Measurements from ENCODE around the gene VAC14.
"Not testable (repeated sequence)": the region's sequence is repeated elsewhere in the genome, so short reads cannot be mapped to it uniquely, and the experiment has no call there.

Gene VAC14

DNA sequence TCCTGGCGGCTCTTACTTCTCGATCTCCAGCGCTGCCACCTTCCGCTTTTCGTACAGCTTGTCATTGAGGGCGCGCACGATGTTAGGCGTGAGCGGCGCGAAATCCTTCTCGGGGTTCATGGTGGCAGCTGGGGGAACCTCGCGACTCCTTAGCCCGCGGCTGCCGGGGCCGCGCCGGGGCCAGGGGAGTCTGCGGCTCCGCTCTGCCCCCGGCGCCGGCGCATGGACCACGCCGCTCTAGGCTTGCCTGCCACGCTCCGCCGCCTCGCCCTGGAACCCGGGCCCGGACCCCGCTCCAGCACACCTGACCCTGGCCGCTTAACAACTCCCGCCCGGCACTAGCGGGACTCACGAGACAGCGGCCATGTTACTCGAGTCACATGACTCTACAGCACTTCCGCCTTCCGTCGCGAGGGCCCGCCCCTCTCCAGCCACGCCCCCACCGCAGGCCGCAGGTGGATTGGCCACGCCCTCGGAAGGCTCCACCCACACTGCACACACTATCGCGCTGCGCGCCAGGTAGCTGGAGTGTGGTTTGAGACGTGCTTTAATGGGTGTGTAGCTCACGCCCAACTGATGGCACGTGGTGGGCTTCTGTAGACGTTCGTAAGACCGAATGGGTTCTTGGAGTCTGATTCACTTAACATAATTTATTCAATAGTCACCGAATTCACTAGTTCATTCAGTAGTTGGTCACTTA is at the start of gene VAC14:
Gene VAC14, minus strand, starts transcription at position 378 of the 700 bp plus-strand sequence. Its CDS starts 258 bp downstream, at position 120.
- DNase-seq, result peak; percentile 95

DNA sequence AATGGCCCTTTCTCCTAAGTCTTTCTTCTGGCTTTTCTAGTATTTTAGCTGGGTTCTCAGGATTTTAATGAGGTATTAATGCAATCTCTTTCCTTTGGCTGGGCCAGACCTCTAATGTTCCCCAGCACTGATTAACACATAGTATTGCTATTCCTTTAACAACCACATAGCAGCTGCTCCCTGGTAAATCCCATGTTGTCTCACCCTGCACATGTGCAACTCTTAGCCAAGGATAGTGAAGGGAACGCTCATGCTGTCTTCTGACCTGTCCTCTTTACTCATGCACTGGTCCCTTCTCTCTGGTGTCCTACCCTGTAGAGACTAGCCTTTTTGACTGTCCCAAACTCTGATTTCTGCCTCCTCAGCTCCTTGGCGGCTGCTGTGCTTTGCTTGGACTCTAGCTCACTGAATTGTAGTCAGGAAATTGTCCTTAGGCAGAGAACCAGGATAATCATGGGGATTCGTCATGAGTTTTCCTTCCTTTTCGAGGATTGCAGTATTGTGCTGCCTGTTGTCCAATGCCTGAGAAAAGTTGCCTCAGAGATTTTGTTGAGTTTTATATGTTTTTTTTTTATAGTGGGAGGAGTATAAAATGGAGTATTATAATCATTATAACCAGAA is 22.6 kb upstream of the VAC14 start:
- not testable (repeated sequence) for DNase-seq

DNA sequence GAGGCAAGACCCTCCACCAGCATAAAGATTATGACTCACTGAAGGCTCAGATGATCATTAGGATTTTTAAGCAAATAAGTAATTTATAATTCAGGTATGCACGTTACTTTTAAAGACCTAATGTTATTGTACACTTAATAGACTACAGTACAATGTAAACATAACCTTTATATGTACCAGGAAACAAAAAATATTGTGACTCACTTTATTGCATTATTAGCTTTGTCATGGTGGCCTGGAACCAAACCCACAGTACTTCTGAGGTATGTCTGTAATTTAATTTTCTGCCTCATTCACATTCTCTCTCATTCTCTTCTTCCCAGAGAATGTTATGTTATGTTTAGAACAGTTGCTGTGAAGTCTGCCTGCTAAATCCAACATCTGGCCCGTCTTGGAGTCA is 21.8 kb upstream of the VAC14 start:
- not testable (repeated sequence) for DNase-seq

DNA sequence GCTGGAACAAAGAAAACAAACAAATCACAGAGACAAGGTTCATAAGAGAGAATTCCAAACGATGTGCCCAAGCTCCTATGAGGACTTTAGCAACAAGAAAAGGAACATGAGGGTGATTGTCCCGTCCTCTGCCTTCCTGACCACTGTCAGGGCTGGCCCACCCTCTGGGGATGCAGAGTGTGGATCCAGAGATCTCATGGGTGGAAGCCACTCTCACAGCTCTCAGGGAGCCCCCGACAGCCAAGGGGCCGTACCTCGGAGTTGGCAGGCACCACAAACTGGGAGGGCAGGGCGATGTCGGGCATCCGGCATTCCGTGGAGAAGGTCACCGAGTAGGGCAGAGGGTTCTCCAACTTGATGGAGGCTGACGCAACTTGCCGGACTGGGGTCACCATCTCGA is 17.1 kb upstream of the VAC14 start:
- DNase-seq, result not testable (repeated sequence)

- no peak for DNase-seq
Observed at GRCh38 chr16:70809392-70810060, 8.6 kb upstream of the VAC14 start.

GRCh38 chr16:70808371-70808770 is 7.4 kb upstream of the VAC14 start:
- DNase-seq, result no peak

GRCh38 chr16:70805787-70806186 is 4.8 kb upstream of the VAC14 start:
- no peak for DNase-seq

DNA sequence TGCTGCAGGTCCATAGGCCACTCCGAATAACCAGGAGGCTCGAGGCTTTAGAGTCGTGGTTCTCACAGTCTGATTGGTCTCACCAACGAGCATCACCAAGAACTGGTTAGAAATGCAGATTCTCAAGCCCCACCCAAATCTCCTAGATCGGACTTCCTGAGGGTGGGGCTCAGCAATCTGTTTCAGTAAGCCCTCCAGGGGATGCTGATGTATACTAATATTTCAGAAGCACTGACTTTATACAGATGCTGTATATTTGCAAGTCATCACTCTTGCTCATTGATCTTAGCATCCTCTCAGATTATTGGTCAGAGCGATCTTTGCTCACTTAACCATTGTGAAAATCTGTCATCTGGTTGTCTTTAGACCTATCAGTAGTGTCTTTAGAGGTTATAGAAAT is 4.4 kb upstream of the VAC14 start:
- no peak for DNase-seq

GRCh38 chr16:70804734-70805169 is 3.8 kb upstream of the VAC14 start:
- no peak for DNase-seq

GRCh38 chr16:70804153-70804733 is 3.3 kb upstream of the VAC14 start:
- DNase-seq, result no peak

GRCh38 chr16:70803319-70803718 is 2.4 kb upstream of the VAC14 start:
- no peak for DNase-seq

DNA sequence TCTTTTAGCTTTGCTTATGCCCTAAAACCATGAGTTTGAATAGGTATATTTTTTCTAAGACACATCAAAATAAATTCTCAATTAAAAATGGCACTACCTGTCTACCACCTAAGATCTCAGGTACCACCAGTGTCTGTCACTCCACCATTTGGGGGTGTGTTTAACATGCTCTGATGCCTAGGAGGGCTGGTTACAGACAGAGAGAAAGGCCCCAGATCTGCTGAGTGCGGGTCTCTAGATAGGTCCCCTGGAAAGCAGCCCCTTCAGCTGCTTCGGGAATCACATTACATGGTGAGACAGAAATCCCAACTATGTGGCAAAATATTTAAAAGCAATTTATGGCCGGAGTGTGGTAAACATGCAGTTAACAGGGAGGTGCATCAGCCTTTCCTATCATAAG is 653 bp upstream of the VAC14 start:
- DNase-seq, result no peak

DNA sequence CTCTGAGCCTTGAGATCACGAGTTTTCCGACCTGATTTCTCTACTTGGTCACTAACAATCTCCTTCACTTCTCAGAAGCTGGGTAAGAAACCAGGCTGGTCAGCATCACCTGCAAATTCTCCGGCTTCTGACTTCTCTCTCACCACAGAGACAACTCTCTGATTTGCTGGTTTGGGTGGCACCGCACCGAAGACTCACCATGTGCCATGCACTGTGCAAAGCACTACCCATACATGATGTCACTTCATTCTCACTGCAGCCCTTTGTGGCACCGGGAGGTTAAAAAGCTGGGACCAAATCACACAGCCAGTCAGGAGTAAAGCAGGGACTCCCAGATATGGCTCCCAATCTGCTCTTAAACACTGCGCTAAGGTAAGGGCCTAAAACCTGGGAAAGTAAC is 647 bp downstream of the VAC14 start:
- no peak for DNase-seq

DNA sequence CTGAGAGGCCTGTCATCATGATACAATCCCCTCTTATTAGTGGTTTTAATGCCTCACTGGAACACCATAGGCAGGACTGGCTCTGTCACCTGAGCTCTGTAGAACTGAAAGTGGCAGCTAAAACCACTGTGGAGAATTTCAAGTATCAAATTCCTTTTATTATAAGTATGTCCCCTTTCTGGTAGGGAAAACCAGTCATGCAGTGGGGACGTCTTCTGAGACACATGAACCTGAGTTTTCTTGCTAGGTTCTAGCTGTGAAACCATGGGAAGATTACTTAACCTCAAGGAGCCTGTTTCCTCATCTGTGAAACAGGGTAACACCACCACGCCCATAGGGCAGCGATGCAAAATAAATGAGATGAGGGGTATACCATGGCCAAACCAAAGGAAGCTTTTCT is 4.7 kb downstream of the VAC14 start:
- no peak for DNase-seq

DNA sequence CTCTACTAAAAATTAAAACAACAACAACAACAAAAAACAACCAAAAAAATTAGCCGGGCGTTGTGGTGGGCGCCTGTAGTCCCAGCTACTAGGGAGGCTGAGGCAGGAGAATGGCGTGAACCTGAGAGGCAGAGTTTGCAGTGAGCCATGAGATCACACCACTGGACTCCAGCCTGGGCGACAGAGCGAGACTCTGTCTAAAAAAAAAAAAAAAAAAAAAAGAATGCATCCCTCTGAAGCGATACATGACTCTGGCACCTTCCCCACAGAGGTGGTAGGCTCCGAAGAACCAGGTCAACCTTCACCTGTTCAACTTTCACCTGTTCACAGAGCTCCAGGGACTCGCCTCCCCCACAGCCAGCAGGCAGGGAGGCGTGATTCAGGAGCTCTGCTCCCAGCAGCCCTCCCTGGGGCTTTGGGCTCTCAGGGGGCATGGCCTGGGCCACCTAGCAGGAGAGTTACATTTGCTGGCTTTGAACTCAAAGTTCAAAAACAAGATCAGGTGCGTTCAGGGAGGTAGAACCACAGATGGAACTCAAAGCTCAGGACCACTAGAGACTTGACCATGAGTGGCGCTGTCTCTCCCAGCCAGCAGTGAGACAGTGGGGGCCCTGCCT is 5.6 kb downstream of the VAC14 start:
- no peak for DNase-seq

GRCh38 chr16:70793851-70794502 is 7.0 kb downstream of the VAC14 start:
- no peak for DNase-seq

DNA sequence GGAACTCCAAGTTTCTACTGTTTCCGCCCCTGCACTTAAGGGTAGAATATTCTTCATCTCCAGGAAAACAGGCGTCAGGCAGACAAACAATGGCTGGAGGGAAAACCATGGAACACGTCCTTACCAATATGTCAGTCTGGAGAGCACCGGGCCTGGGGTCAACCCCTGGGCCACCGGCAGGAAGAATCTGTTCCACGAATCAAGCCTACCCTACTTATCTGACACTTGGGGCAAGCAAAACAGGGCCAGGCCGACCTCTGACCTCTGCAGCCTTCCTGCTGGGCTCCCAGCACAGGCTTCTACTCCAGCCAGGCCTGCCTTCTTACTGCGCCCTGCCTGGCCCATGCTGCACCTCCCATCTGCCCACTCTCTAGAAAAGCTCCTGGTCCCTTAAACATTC is 10.1 kb downstream of the VAC14 start:
- no peak for DNase-seq

DNA sequence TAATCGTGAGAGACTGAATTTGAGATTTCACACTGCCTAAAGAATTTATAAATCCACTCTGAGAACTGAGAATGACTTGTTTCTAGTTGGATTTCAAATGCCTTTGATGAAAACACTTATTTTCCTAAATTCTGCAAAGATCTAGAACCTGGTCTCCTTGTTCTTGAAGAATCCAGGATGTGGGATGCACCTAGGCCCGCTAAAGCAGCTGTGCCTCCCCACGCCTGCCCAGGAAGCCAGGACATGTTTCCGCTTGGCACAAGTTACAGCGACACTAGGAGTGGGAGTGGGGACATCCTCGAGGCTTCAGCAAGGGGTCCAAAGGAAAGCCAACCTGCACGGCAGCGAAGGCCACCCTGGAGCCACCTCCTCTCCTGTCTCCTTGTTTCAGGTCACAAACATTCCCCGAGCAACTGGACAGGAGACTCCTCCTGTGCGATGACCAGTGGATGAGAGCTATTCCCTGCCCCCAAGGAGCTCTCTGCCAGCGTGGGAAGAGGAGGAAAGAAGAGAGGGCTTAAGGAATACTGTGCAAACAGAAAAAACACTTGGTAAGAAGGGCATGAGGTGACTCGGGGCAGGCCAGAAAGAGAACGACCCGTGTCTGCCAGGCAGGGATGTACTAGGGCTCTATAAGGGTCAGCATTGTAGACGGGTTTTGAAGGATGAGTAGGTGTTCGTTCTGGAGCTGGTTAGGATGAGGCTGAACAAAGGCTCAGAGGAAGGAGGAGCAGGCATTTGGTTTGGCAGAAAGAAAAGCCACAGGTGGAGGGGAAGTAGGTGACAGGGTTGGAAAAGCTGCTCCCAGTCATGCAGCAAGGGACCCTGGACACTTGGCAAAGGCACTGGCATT is 11.1 kb downstream of the VAC14 start:
- no peak for DNase-seq

DNA sequence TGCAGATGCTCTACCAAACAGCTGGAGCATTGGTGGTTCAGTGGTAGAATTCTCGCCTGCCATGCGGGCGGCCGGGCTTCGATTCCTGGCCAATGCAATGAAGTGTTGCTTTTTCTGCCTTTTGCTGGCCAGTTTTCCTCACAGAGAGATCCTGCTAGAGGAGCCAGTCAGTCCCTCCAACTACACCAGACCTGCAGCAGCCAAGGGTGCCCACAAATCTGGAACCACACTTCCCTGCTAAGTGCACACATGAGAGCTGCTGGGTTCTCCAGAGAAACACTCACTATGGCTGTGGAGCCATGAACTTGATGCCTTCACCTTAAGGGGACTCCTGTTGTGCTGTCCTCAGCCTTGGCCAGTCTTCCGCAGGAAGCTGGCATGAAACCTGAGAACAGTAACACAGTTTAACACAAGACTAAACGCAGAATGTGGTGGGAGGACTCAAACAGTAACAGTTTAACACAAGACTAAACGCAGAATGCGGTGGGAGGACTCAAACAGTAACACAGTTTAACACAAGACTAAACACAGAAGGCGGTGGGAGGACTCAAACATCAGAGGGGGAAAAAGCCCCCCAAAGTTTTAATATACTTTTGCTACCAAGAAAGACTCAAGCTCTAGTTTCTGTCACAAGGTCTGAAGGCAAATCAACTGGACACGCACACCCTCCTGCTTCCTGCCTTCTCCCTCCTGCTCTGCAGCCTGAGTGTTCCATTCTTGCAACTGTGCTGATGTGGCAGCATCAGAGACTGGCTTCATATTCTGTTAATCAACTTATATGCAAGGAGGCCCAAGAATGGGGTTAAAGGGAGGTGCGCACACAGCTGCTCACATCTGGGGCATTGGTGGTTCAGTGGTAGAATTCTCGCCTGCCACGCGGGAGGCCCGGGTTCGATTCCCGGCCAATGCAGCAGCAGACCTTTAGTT is 12.0 kb downstream of the VAC14 start:
- DNase-seq, result peak; percentile 38

- no peak for DNase-seq
Observed at GRCh38 chr16:70786020-70786755, 14.8 kb downstream of the VAC14 start.

Data from eye (tissue), 1 donor.